CD4-positive, alpha-beta T cell treated with Interferon alpha-2 for 1 hour (primary cell): ENCODE results near the gene CABP4.

Experiments
- DNase-seq, 2 donors: peaks; one replicate each; pipeline ENCODE4 v3.0.0-alpha.2; 2020 to 2022

CABP4 gene

GRCh38 chr11:67483831-67484665 is 28.9 kb downstream of the CABP4 start:
- peak in 1 of 2 donors; percentile 69 for DNase-seq

- peak; percentile 58 to 70 for DNase-seq
Observed at GRCh38 chr11:67484847-67485311, 29.7 kb downstream of the CABP4 start.

DNA sequence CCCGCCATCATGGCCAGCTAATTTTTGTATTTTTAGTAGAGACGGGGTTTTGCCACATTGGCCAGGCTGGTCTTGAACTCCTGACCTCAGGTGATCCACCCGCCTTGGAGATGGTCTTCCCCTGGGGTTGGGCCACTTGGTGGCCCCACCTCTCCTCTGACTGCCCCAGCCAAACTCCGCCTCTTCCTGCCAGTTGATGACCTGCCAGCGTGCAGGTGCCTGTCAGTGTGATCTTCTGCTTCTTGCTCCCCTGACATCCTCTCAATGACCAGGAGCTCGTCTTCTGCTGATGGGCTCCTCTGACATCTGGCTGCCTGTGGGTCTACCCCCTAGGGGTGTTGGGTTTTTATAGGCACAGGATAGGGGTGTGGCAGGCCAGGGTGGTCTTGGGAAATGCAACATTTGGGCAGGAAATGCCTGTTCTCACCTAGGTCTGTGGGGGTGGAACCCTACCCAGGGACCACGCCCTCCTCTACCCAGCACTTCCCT is 30.8 kb downstream of the CABP4 start:
- peak; percentile 57 to 81 for DNase-seq

GRCh38 chr11:67486481-67487195 is 31.5 kb downstream of the CABP4 start:
- DNase-seq = peak in 1 of 2 donors; percentile 45

GRCh38 chr11:67489203-67489884 is 34.2 kb downstream of the CABP4 start:
- DNase-seq = no peak

GRCh38 chr11:67489885-67490726 is 35.0 kb downstream of the CABP4 start:
- no peak for DNase-seq

DNA sequence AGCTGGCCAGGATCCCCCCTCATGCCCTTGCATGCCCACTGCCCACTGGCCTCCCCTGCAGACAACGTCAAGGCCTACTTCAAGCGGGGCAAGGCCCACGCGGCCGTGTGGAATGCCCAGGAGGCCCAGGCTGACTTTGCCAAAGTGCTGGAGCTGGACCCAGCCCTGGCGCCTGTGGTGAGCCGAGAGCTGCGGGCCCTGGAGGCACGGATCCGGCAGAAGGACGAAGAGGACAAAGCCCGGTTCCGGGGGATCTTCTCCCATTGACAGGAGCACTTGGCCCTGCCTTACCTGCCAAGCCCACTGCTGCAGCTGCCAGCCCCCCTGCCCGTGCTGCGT is 35.5 kb downstream of the CABP4 start:
- no peak for DNase-seq

- no peak for DNase-seq
Observed at GRCh38 chr11:67491276-67492068, 36.3 kb downstream of the CABP4 start.

- no peak for DNase-seq
Observed at GRCh38 chr11:67492069-67492727, 37.0 kb downstream of the CABP4 start.

DNA sequence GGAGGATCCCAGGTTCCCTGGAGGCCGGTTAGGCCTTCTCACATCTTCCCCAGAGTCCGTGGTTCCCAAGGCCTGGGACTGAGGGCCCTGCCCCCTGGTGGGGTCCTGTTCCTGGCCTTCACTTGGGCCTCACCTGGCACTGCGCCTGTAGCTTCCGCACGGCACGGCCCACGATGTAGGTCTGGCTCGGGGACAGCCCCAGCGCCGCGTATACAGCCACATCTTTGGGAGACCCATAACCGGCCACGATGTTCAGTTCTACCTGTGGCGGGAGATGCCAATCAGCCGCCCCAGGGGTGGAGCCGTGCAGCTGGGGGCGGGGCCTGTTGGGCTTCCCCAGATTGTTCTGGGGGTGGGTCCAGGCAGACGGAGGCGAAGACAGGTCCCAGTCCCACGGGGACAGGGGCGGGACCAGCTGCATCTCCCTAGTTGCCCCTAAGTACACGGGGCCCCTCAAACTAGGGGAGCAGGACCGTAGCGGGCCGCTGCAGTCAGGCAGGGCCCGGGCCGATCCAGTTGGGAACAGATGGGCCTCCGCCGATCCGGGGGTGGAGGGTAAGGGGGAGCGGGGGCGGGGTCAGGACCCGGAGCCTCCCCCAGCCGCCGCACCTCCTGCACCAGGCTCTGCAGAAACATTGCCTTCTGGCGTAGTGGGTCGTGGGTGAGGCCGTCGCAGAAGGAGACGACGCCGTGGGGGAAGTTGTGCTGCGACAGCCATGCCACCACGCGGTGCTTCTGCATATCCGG is 37.8 kb downstream of the CABP4 start:
- no peak for DNase-seq

DNA sequence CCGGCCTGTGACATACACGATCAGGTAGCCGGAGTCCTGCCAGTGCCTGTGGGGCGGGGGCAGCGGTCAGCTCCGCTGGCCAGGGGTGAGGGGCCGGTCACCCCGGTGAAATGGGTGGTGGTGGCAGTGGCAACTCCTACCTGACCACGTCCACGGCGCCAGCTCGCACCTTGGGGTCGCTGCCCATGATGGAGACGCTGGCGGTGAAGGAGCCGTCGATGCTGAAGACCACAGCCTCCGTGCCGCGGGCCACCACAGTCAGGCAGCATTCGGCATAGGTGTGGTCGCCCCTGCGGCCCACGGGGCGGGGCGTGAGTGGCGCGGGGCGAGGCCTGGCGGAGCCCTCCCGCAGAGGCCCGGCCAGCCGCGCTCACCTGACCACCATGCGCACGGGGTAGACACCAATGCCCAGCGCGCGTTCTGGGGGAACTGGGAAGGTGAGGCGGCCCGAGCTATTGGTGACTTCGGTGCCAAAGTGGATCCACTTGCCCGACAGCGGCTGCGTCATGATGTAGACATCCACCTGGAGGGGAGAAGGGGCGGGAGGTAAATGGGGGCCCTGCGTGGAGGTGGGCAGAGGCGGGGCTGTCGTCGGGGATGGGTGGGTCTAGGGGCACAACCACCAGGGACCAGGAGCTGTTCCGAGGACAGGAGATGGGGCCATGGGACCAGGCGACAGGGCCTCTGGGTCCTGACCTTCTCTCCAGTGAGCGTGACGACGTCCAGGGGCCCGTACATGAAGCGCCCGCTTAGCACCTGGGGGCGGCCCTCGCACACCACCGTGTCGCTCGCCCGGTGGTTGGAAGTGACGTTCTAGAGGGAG is 38.6 kb downstream of the CABP4 start:
- DNase-seq = no peak

DNA sequence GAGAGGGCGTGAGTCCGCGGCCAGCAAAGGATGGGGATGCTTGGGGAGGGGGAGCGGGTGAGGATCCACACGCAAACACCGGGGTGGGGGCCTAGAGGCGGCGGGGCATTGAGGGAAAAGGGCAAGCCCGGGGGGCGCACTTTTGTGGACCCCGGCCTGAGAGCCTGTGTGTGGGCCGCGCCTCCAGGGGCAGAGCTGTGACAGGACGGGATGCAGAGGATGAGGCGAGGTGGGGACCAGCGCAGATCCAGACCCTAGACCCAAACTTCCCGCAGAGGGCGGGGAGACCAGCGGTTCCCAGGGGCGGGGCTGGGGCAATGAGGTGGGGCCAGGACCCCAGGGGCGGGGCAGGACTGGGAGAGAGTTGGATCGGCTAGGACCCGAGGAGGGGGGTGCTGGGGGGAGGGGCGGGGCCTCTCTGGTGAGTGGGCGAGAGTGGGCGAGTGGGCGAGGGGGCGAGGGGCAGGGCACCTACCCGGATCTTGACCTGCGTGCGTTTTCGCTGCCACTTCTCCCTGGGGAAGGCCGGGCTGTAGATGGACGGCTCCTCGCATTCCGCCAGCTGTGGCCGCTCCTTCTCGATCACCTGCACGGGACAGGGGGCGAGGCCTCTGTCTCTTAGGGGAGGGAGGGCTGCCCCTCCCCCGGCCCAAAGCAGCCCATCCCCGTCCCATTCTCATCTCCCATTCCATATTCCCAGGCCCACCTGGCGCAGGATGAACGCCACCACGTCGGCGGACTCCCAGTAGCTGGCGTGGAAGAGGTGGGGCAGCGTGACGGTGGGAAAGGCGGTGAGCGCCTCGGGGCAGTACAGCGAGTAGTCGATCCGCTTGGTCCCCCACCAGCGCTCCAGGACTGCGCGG is 39.4 kb downstream of the CABP4 start:
- no peak for DNase-seq

GRCh38 chr11:67495234-67496005 is 40.3 kb downstream of the CABP4 start:
- DNase-seq = no peak

DNA sequence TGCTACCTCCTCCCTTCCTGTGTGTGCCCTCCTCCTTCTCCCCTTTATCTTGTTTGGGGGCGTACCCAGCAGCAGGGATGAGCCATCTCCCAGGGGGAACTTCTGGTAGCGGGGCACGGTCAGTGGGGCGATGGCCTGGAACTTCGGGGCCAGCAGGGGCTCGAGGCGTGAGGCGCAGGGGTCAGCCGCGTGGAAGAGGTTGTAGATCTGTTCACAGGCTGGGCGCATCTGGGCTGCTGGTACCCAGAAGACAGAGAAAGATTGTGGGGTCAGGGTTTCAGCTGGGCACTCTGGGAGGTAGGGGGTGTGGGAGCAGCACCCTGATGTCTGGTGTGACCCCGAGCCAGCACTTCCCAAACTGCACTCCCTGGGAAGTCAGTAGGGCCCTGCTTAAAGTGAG is 41.0 kb downstream of the CABP4 start:
- no peak for DNase-seq

- no peak for DNase-seq
Observed at GRCh38 chr11:67497656-67498291, 42.6 kb downstream of the CABP4 start.

DNA sequence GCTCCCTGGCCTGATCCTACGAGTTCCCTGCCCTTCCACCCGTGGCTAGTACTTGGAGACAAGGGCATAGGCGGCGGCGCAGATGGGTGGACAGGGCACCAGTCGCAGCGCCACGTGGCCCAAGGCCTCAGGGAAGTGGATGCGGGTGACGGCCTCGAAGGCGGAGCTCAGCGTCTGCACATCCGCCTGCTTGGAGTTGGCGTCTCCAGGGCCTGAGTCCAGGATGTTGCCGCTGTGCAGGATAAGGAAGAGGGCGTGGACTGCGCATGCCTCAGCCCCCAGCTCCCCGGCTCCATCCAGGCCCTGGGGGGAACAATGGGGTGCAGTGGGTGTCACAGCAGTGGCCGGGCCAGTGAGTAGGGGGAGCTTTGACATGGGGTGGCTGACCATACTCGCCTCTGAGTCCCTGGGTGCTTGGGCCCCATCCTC is 43.4 kb downstream of the CABP4 start:
- no peak for DNase-seq
